ENCODE measurements around the gene ATP9B. TPM values are rescaled to one million over a fixed set of nuclear protein-coding genes. Genes with fewer than 3 reads are reported as not detected.

The ATP9B gene
- total RNA-seq, 1 experiment from 2014 or later: 20.9 TPM

DNA sequence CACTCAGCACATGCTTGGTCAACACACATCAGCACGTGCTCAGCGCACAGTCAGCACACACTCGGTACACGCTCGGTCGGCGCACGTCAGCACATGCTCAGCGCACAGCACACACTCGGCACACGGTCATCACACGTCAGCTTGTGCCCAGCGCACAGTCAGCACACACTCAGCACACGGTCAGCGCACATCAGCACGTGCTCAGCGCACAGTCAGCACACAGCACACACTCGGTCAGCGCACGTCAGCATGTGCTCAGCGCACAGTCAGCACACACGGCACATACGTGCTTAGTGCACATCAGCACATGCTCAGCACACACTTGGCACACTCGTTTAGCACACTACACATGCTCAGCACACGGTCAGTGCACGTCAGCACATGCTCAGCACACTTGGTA lies 276.8 kb downstream of the ATP9B start:
- H3K4me1 ChIP-seq (ENCODE audit: insufficient read depth, low read length): no peaks in the 10 kb centered on the region
- no peak overlapping the region for H3K27ac ChIP-seq (ENCODE audit: insufficient read length, low read depth, low read length)
- no peaks in the 10 kb centered on the region for H3K9me3 ChIP-seq (ENCODE audit: control insufficient read depth, low read depth, low read length)
- DNase-seq: no peak
- H3K4ac ChIP-seq (ENCODE audit: low read depth, low read length): no peak overlapping the region
- H3K14ac ChIP-seq (ENCODE audit: insufficient read depth, low read length): no peak overlapping the region
- Mint-ChIP-seq H3K27ac (no peak overlapping the region; a peak in 1 of 7 replicates), H3K9me3 (no peaks in the 10 kb centered on the region), H3K36me3 (ENCODE audit: insufficient read depth in 1 of 3, low read depth in 3 of 3) (peaks cover 27 to 42% (median 40%) of the 10 kb centered on the region in 3 experiments), H3K27me3 (ENCODE audit: low read depth) (no peaks in the 10 kb centered on the region), H3K4me3 (no peak overlapping the region), H3K4me1 (peaks cover 0 to 3% of the 10 kb centered on the region in 2 experiments; a peak in 1 of 4 replicates)
- no peak overlapping the region for H4K8ac ChIP-seq (replicated peaks; ENCODE audit: insufficient read length, low read depth, low read length)
- H3T11ph ChIP-seq (ENCODE audit: low read length): no peak overlapping the region
- H4K5ac ChIP-seq (ENCODE audit: insufficient read length, low read depth, low read length): no peak overlapping the region
- H3K9ac ChIP-seq (ENCODE audit: extremely low read depth, insufficient read length, low read length): no peak overlapping the region
- no peak overlapping the region for H2AFZ ChIP-seq (ENCODE audit: low read length)
- no CpG with 5 or more reads among the region's 26 CpGs for WGBS (ENCODE audit: extremely low coverage, insufficient read length, low lambda C conversion rate)
- TF ChIP-seq, protein P1, sequence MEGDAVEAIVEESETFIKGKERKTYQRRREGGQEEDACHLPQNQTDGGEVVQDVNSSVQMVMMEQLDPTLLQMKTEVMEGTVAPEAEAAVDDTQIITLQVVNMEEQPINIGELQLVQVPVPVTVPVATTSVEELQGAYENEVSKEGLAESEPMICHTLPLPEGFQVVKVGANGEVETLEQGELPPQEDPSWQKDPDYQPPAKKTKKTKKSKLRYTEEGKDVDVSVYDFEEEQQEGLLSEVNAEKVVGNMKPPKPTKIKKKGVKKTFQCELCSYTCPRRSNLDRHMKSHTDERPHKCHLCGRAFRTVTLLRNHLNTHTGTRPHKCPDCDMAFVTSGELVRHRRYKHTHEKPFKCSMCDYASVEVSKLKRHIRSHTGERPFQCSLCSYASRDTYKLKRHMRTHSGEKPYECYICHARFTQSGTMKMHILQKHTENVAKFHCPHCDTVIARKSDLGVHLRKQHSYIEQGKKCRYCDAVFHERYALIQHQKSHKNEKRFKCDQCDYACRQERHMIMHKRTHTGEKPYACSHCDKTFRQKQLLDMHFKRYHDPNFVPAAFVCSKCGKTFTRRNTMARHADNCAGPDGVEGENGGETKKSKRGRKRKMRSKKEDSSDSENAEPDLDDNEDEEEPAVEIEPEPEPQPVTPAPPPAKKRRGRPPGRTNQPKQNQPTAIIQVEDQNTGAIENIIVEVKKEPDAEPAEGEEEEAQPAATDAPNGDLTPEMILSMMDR (conservative IDR thresholded peaks at IDR 0.05): no peak
- H2AK5ac ChIP-seq (ENCODE audit: insufficient read length, low read length): no peak overlapping the region
- H3K4me2 ChIP-seq (ENCODE audit: insufficient read depth, insufficient read length, low read length): no peak overlapping the region
- H3K18ac ChIP-seq (ENCODE audit: insufficient read length, low read depth, low read length): no peak overlapping the region
- no peaks in the 10 kb centered on the region for H3K23me2 ChIP-seq (ENCODE audit: insufficient read length, low read depth, low read length, poor library complexity, severe bottlenecking)
- H3K79me2 ChIP-seq (ENCODE audit: insufficient read depth, low read length): no peaks in the 10 kb centered on the region
- no peaks in the 10 kb centered on the region for H3K79me1 ChIP-seq (ENCODE audit: insufficient read depth, low read depth, low read length, poor library complexity, severe bottlenecking)
- H3K23ac ChIP-seq (ENCODE audit: insufficient read length, low read depth, low read length): no peak overlapping the region
- H3K27me3 ChIP-seq (ENCODE audit: insufficient read depth, low read length): no peaks in the 10 kb centered on the region
- H4K20me1 ChIP-seq (ENCODE audit: control insufficient read depth, insufficient read depth, insufficient read length): no peaks in the 10 kb centered on the region
- no peak overlapping the region for H3K56ac ChIP-seq (ENCODE audit: insufficient read length, low read depth, low read length)
- H2BK20ac ChIP-seq (ENCODE audit: low read depth, low read length, poor library complexity, severe bottlenecking): no peak overlapping the region
- no peak overlapping the region for H2BK12ac ChIP-seq (ENCODE audit: insufficient read length, low read depth, low read length)
- H2BK15ac ChIP-seq (ENCODE audit: low read depth, low read length): no peak overlapping the region
- no peak overlapping the region for H4K91ac ChIP-seq (ENCODE audit: insufficient read length, low read depth, low read length)
- H2BK5ac ChIP-seq (ENCODE audit: insufficient read length, low read length): no peak overlapping the region
- no peak overlapping the region for H2BK120ac ChIP-seq (ENCODE audit: low read depth, low read length, poor library complexity, severe bottlenecking)
